LNCAP (cell line): Measurements from ENCODE around the gene SMAD3.

Experiments
- CTCF ChIP-seq: fragments of 450-650 bp; IDR thresholded peaks from 2 replicates; pipeline ENCODE4 v1.5.1; 2017; ENCODE audit warnings: mild to moderate bottlenecking

SMAD3 gene

GRCh38 chr15:67173005-67173404, 107.6 kb downstream of the SMAD3 start:
- no peak for TF ChIP-seq CTCF

GRCh38 chr15:67173786-67174185, 108.4 kb downstream of the SMAD3 start:
- TF ChIP-seq CTCF, result no peak

GRCh38 chr15:67174446-67174845, 109.0 kb downstream of the SMAD3 start:
- TF ChIP-seq CTCF, result no peak

GRCh38 chr15:67174864-67175573, 109.6 kb downstream of the SMAD3 start:
- TF ChIP-seq CTCF, result no peak

- no peak for TF ChIP-seq CTCF
Observed at GRCh38 chr15:67175643-67176071, 110.3 kb downstream of the SMAD3 start.

- no peak for TF ChIP-seq CTCF
Observed at GRCh38 chr15:67176195-67176971, 111.0 kb downstream of the SMAD3 start.

GRCh38 chr15:67177752-67178151, 112.3 kb downstream of the SMAD3 start:
- no peak for TF ChIP-seq CTCF
